NCI-H446 treated with DMSO at 0.1 percent for 48 hours (cell line): ENCODE results near the gene XRRA1.

Experiments
- DNase-seq: peaks from one replicate; lab custom pipeline; 2025; lab: John Stamatoyannopoulos, UW

XRRA1 gene

DNA sequence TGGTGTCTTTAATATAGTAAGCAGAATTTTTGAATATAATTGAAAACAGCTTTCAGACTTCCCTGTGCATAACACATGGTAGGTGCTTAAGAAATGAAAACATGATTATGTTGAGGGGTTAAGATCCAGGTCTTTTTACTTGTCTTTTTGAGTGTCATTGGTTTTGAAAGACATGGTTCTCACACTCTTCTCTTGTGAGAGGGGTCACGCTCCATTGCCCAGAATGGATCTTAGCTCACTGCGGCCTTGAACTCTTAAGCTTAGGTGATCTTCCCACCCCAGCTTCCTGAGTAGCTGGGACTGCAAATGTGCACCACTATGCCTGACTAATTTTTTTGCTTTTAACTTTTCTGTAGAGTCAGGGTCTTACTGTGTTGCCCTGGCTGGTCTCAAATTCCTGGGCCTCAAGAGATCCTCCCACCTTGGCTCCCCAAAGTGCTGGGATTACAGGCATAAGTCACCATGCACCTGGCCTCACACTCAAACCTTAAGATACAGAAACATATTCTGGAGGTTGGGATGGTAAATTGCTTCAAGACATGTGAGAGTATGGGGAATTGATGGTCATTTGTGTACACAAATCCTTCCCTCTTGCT lies 1.6 kb upstream of the XRRA1 start:
- DNase-seq: no peak

DNA sequence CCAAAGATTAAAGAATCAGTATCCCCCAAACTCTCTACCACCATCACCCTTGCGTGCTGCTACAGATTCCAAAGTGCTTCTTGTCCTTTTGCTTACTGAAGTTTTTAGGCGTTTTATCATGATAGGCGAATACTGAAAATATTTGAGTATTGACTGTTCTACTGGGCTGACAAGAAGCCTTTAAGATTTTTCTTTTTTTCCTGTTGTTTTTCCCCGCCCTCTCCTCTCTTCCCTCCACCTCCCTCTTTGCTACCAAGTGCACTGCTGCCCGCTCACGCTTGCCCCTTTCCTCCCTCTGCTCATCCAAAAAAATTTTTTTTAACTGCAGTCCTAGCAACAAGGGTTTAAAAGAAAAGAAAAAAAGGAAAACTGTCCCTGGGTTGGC lies 854 bp upstream of the XRRA1 start:
- no peak for DNase-seq

DNA sequence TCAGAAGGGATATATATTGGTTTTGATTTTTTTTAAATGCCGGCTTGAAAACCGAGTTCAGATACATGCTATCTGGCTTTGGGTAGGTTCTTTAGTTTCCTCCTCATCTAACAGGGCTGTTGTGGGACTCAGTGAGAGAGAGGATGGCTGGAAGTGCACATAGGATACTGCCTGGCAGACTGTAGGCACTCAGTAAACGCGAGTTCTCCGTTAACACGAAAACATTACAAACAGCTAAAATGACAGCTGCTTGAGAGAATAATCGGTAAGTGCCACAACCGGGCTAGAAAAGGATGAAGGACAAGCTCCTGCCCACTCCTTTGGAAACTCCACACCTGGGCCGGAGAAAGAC lies 369 bp downstream of the XRRA1 start:
- DNase-seq: no peak

DNA sequence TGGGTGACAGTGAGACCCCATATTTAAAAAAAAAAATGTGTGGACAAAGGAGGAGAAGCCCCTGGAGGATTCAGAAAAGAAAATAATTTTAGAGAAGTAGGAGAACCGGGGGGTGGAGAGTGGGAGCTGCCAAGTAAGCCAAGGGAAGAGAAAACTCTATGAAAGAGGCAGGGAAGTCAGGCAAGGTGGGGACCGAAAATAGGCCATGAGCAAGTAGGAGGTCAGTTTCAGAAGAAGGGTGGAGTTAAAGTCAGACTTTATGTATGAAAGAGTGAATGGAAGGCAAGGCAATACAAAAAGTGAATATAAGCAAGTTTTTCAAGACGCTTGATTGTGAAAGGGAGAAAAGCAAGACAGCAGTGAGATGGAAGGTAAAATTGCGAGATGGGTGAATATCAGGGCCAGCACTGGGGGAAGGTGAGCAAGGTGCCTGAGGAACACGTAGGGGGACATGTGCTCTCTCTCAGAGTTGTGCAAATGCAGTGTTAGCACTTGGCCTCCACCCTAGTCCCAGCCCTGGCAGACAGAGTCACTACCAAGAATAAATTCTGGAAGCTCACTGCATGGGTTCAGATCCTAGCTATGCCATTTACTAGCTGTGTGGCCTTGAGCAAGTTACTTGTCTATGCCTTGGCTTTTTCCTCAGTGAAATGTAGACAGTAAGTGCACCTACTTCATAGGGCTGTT lies 6.7 kb downstream of the XRRA1 start:
- DNase-seq: no peak

DNA sequence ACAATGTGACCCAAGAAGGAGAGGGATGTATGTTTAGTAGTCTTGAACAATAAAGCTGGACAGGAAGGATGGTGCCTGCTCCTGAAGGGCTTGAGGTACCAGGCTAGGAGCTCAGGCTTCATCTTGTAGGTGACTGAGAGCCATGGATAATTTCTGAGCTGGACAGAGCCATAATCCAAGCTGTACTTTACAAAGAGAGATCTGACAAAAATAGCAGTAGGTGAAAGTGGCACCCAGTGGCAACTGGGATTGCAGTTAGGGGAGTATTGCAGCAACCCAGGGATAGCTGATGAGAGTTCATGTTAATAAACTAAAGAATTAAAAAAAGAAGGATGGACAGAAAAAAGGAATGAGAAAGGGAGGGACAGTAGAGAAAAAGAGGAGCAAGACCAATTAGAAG lies 7.4 kb downstream of the XRRA1 start:
- DNase-seq: no peak

DNA sequence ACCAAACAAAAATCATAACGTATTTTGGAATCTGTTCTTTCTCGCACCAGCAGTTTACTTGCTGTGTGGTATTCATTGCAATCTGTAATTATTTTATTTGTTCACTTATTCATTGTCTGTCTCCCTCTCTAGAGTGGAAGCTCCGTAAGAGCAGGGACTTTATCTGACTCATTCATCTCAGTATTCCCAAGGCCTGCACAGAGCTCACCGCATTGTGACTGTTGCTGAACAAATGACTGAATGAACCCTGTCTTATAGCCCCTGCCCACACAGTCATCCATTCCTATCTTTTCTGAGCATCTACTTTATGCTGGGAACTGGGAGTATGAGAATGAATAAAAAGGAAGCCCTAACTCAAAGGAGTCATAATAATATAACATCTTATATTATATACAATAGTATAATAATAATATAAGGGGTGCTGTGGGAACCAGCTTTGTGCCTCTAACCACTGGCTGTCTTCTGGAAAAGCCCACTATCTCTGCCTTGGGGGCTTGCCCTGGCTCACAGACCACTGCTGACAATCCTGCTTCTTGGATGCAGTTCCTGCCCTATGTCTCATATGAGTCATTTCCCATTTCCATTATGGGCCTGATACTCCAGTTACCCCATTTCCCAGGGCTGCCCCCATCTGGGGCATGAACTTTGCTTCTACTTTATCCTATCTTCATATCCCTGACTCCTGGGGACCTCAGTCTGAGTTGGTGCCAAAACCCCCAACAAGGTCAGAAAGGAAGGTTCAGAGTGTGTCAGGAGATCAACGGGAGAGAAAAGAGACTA lies 11.0 kb downstream of the XRRA1 start:
- no peak for DNase-seq

DNA sequence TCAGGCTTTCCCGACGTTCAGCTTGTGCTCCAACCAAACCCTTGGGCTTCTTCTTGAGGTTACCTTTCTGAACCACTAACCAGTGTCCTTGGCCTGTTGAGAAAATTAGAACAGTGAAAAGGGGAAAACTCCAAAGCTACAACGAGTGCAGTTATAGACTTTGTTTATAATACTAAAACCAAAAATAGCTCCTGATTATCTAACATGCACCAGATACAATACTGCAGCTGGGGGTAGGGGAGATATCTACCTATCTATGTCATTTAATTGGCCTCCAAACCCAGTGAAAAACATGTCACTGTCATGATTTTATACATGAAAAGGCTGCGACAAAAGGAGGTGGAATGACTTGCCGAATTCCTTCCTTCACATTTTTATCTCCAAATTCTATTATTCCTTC lies 11.9 kb downstream of the XRRA1 start:
- no peak for DNase-seq

DNA sequence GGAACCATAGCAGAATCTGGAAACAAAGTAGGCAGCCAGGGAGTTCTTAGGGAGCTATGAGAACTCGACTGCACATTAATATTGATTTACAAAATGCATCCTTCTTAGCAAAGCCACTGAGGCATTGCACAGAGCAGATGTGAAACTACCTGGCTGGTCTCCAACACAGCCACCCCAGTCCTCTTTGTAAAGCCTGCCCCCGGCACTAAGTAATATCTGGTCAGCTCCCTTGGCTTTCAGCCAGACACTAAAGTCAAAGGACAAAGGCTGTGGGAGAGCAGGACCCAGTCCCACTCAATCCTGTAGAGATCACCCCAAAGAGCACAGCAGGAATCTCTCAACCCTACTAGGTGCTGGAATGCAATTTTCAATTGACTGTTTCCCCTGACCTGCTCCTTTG lies 12.8 kb downstream of the XRRA1 start:
- no peak for DNase-seq

DNA sequence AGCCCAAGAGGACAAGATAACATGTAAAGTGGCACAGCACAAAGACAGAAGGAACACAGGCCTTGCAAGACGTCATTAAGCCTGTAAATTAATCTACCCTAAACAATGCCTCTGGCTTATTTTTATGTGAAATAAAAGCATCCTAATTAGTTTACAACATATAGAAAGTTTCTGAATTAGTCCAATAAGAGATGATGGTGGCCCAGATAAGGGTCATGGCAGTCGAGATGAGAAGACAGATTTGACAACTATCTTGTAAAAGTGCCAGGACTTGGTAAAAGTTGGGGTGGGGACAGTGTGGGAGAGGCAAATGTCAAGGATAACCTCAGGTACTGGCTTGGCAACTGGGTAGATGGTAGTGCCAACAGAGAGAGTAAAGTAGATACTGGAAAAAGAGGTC lies 13.6 kb downstream of the XRRA1 start:
- no peak for DNase-seq

DNA sequence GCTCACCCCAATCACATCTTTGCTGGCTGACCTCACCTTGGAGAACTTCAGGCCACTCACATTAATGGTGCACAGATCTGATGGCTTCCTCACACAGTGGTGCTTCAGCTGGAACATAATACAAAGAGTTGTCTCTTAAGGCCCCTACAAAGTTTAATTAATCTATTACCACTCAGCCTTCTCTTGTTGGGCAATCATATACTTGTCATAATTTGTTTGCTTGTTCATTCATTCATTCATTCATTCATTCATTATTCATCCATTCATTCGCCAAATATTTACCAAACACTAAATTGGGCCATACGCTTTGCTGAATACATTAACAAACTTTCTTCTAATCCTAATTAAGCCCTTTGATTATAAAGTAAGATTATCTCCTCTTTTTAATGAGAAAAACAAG lies 15.1 kb downstream of the XRRA1 start:
- no peak for DNase-seq

DNA sequence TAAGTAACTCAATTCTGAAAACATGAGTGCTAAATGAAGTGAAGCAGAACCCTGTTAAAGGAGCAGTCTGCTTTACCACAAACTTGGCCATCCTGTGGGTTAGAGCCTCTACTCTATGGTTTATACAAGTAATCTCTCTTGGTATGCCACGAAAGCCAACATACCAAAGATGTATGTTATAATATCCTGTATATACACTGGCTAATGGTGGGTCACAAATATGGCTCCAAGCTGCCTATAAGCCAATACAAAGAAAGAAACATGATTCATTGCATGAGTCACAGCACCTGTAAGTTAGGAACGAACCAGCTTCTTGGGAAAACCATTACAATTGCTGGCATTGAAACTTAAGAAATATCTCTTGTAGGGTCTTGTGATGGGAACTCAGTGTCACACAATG lies 16.1 kb downstream of the XRRA1 start:
- DNase-seq: no peak

DNA sequence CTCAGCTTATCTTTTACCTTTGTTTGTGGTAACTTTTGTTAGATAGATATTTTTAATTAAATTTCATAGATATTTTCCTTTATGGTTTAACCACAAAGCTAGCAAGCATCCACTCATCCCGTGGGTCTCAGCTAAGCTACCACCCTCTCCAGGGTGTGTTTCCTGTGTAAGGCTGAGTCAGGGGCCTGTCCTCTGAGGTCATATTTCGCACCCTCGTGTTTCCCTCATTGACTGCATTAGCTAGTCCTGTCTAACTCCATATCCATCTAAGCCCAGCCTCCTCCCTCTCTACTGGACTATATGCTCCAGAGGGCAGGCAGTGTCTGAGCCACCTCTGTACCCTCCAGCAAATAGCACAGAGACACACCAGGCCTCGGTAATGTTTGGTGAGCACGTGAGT lies 16.7 kb downstream of the XRRA1 start:
- DNase-seq: no peak

DNA sequence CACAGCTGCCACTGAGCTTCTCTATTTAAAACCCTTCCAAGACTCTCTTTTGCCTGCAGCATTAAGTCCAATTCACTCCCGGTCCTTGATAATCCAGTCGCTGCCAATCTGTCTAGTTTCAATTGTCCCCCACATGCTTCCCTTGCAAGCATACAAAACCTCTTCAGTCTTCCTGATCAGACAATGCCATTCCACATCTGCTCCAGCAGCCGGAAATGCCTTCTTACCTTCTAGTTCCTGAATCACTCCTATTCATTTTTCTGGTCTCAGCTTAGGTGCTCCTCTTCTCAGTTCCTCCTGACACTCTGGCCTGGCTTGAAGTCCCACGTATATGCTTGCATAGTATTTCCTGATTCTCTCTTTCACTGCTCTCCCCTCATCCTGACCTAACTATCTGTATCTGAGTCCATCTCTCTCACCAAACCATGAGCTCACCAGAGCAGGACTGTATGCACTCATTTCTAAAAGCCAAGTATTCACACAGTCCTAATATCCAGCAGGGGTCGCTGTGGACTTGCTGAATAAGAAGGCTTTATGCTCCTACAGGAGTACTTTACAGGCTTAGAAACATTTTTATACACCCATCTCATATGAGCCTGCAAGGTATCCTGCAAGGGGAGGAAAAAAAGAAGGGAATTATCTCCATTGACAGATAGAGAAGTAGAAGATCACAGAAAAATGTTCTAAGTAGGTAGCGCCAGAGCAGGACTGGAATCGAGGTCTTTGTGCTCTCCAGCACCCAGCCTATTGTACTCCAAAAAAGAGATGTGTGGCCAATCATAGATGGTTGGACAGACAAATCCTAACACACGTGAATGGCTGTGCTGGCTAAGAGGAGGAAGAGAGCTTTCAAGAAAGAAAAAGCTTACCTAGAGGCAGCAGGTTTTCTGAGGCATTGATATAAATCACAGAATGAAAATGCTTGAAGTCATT lies 19.2 kb downstream of the XRRA1 start:
- DNase-seq: peak; percentile 72

DNA sequence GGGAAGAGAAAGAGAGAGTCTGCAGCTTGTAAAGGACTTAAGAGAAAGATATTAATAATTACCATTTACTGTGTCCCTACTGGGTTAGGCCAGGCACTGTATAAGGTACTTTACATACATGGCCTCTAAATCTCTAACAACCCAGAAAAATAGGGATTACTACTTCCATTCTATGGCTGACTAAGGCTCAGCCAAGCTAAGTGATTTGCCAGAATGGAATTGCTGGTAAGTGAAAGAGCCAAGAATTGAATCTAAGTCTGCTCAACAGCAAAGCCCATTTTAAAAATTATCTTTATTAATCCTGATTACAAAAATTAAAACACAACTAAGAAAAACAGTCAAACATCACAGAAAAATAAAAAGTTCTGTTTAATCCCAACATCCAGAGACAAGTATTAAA lies 21.4 kb downstream of the XRRA1 start:
- no peak for DNase-seq

DNA sequence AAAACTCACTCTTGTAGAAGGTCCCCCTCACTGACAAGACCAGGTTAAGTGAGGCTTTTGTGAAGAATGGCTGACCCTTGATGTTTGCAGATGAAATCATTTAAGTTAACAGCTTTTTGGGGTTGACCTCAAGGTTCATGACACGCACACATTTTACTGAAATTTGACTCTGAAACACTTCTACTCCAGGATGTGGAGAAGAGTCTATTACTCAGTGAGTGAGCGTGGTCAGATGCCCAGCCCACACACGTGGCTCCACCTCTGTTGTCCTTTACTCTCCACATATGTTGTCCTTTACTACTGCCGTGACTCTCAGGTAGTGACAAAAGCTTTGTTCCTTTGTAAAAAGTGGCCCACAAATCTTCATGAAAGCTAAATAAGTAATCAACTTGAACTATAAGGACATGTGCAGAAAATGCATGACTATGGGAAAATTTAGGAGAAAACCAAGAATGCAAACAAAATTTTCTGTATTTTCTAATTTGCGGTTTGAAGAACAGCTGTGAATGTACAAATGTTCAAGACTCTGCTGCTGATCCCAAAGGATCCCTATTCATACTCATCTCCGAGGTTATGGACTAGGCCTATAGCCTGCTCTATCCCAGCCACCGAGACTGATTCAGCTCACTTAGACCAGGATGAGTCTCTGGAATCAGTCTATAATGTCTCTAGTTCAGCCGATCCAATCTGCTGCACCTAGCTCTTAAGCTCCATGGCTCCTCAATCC lies 22.4 kb downstream of the XRRA1 start:
- DNase-seq: no peak

DNA sequence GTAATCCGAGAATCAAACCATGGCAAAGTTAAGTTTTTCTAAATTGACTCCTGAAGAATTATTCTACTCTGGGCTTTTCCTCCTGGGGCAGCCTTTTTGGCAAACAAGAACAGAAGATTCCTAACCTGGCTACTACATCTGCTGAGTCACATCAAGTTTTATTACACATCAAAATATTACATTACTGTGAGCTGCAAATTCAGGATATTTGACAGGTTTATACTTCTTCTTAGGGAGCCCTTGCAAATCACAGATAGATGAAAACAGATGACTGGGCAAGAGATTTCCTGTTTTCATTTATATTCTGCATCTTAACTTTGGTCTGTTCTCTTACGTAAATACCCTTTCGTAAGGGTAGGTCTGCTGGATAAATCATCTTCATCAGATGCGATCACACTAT lies 23.6 kb downstream of the XRRA1 start:
- DNase-seq: no peak

DNA sequence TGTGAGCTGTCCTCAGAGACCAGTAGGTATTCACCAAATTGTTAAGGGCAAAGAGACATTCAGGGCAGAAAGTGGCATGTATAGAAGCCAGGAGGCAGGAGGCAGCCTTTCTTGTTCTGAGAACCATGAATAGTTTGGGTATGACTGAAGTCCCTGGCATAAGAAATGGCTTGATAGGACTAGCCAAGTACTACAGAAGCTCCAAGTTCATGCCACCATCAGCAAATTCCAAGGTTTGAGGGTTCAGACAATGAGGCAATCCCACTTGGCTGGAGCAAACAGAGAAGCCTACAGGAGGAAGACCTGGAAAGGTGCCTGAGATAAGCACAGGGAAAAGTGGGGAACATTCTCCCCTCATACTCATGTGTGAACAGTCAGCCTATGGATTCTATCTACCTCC lies 25.8 kb downstream of the XRRA1 start:
- DNase-seq: no peak

DNA sequence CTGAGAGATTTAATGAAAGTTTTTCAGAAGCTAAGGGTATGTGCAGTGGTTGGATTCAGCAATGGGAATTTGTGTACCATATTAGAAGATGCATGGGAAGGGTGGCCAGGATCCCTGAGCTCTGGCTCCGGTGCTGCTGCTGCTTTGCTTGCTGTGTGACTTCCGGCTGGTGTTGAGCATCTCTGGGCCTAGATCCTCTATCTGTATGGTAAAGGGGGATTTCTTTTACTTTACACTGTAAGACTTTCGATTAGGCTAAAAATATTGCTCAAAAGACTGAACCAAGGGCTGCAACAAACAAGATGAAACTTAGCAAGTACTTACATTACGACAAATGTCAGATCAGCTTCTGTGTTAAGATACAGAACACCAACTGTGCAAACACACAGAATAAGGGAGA lies 39.1 kb downstream of the XRRA1 start:
- no peak for DNase-seq

DNA sequence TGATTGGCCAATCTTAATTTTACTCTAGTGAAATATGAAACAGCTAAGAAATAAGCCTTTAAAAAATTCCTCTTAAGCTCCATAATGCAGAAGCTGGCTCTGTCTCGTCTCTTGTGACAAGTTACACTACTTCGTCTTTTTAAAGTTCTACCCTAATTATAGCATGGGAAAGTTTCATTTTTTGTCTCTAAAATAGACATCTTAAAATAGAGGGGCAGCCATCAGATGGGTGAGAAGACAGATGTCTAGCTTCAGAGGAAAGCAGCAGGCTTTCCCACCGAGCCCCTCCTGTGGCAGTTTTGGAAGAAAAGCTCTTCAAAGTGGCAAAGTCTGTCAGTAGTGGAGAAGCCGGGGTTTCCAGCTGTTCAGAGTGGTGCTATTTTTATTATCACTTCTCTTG lies 39.5 kb downstream of the XRRA1 start:
- no peak for DNase-seq

DNA sequence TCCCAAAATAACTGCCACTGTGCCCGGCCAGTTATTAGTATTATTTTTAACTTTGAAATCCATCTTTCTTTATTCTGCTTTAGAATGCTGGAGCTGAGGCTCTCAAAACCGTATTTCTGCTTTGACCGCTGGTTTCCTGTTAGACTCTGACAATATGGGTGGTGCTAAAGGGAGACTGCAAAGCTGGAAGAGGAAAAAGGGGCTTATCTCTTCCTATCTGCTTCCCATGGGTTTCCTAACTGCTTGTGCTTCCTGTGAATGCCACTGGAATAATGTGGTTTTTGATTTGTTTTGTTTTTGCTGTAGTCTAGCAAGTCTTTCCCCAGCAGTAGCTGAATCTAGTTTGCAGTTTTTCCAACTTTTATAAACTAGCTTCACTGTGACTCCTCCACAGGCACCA lies 43.6 kb downstream of the XRRA1 start:
- DNase-seq: no peak

DNA sequence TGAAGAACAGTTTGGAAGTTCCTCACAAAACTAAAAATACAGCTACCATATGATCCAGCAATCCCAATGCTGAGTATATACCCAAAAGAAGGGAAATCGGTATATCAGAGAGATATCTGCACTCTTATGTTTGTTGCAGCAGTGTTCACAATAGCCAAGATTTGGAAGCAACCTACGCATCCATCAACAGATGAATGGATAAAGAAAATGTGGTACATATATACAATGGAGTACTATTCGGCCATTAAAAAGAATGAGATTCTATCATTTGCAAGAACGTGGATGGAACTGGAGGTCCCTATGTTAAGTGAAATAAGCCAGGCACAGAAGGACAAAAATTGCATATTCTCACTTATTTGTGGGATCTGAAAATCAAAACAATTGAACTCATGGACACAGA lies 46.5 kb downstream of the XRRA1 start:
- DNase-seq: no peak

DNA sequence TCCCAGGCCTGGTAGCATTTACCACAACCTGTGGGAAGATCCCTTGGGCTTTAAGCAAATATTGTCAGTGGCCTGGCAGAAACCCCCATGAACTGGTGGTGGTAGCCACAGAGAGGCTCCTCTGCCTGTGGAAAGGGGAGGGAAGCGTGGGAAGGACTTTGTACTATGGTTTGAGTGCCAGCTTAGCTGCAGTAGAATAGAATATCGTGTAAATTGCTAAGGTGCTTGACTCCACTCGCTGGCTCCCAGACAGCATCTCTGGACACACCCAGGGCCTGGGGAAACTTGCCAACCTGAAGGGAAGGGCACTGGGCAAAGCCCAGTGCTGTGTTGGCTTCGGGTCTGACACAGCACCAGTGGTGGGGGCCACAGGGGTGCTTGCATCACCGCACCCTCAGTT lies 52.6 kb downstream of the XRRA1 start:
- DNase-seq: no peak
